C1 segment of cervical spinal cord (tissue), 14 donors: ENCODE measurements around the gene GALNT17.

Experiments
- DNase-seq, 14 donors: peaks; one replicate each; lab custom pipeline; 2025; lab: John Stamatoyannopoulos, UW

The GALNT17 gene

DNA sequence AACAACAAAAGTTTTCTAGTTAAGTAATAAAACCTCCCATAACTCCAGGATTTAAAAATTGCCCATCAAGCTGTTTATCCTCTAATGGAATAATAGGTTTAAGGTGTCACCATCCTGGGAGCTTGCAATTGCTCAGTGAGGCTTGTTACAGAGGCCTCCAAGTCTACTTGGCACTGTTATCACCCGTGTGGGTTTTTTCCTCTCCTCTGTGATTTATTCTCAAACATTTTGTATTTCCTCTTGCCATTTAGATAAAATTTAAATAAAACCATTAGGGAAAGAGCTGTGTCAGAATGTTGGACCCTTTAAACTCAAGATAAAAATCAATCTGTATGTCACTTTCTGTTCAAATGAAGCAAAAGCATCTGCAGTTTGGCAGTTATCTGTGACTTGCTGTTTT, 202.6 kb downstream of the GALNT17 start:
- peak in 1 of 14 donors; percentile 49 for DNase-seq

- DNase-seq = no peak
Observed at GRCh38 chr7:71338866-71339265, 206.9 kb downstream of the GALNT17 start.

GRCh38 chr7:71339924-71340323, 208.0 kb downstream of the GALNT17 start:
- DNase-seq = no peak

GRCh38 chr7:71342202-71342601, 210.3 kb downstream of the GALNT17 start:
- no peak for DNase-seq

GRCh38 chr7:71343039-71343438, 211.1 kb downstream of the GALNT17 start:
- no peak for DNase-seq

DNA sequence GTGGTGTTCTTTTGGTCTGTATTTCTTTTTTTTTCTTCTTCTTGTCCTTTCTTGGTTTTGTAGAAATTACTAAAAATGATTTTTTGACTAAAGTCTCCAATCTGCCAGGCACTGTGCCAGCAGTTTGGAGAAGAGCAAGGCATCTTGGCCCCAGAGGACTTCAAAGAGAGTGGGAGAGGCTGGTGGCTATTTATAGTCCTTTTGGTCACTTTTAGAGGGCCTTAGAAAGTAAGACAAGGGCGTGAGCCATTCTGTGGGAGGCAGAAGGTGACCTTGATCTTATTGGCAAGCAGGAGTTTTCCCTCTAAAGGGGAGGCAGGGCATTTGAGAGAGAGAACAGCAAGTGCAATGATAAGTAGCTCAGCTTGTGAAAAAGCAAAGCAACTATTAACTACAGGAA, 211.9 kb downstream of the GALNT17 start:
- DNase-seq = no peak

DNA sequence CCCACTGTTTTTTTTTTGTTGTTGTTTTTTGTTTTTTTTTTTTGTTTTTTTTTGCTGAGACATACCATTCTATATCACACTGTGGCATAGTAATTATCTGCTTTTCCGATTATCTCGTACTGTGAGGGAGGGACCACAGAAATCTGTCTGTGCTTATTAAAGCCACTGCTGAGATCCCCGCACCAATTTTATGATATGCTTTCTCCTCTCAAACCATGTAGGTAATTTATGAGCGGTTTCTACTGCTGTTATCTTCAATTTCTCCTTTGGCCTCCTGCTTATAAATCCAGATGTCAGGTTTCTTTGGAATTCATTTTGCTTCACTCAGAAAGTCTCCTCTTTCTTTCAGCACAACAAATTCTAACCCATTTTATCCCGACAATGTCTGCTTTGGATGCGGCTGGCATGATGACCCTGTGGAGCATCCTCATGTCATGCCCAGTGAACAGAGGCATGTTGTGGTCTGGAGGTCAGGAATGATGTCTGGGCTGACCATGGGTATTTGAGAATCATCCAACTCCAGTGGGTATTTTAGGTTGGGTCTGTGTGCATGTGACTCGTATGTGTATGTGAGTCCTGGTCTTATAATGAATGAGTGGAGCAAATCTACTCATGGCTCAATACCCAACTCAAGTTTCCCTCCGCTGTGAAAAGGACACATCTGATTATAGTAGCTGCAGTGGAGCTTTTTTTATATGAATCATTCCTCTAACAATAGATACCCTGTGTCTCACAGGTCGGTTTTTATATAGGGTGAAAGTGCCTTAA, 213.4 kb downstream of the GALNT17 start:
- DNase-seq = no peak

DNA sequence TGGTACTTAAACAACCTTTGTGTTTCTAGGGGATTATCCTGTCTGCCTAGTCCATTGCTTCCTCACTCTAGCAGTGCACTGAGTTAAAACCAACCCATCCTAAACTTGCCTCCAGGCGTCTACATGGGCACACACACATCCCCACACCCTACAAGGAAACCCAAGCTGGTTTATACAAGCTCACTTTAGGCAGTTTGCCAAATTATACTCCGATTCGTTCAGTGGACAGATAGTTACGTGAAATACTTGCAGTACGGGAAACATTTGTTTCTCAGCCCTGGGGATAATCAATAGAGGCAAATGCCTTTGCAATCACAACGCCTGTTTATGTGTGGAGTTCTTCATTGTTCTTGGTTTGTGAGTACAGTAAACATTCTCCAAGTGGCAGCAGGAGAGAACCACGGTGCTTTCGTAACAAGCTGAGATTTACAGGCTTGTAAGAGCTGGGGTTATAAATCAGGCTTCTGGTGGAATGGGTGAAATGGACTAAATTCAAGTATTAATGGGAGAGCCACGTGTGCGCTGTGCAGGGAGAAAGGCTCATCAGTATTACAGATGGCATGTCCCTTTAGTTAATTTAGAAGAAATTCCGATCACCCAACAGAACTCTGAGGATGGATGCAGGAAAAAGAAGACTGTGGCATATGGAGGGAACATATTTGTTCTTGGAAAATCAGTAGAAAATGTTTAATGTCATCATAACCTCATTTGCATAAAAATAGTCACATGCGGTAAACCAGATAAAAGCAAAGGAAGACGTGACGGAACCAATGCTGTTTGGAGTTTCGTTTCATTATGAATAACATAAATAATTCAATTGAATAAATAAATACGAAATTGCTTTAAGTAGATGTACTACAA, 217.1 kb downstream of the GALNT17 start:
- DNase-seq = peak in 1 of 14 donors; percentile 29

DNA sequence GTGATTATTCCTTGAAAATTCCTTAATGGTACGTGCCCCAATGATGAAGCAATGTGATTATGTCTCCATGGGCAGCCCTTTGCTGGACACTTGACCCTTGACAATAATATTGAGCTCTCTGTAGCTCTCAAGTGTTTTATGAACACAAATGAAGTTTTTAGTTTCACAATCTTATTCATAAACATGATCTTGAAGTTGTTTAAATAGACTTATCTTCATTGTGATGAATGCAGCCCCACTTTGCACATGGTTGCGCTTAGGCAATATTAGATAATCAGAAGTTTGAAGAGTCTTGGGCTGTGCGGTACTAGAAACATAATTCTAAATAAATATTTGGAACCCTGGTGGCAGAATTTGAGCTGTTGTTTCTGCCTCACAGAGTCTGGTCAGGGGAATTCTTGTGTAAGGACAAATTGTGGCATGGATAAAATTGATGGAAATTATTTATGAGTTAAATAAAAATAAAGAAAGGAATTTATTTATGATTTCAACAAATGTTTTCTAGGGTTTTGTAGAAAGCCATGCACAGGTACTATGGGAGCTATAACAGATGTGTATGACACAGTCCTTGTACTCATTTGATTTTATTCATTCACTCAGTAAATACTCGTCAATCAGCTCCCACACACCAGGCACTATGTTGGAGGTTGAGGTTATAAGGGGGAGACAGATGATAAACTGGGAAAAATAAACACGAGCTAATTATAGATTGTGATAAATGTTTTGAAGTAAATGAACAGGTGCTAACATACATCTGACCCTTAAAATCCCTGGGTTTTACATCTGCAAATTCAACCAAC, 217.9 kb downstream of the GALNT17 start:
- no peak for DNase-seq

- DNase-seq = no peak
Observed at GRCh38 chr7:71350680-71351079, 218.7 kb downstream of the GALNT17 start.

GRCh38 chr7:71354716-71355115, 222.8 kb downstream of the GALNT17 start:
- no peak for DNase-seq

- no peak for DNase-seq
Observed at GRCh38 chr7:71361451-71362032, 229.6 kb downstream of the GALNT17 start.

DNA sequence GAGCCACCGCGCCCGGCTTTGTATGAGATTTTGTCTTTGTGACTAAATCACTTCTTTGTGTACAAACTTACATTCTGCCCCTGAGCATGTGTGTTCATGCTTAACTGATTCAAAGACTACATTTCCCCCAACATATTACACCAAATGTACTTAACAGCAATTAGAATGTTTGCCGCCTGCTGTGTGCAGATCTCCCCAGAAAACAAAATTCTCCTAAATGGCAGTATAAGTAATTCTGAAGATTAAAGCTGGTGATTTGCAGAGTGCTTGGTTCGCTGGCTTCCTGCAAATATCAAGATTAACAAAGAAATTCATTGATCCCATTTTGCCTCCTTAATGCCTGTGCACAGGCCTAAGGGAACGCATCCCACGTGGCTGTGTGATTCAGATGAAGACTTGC, 230.3 kb downstream of the GALNT17 start:
- no peak for DNase-seq

- no peak for DNase-seq
Observed at GRCh38 chr7:71363223-71363622, 231.3 kb downstream of the GALNT17 start.

DNA sequence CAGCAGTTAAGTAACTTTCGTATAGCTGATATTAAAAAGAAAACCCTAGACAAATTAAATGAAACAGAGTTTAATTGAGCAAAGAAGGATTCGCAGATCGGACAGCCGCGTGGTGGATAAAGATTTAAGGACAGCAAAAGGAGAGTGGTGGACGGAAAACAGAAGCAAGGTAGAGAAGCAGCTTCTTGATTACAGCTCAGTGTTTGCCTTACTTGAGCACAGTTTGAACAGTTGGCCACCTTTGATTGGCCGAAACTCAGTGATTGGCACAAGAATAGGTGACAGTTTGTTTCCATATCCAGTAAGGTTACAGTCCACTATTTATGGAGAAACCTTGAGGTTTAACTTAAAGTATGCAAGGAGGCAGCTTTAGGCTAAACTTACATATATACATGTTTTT, 231.7 kb downstream of the GALNT17 start:
- no peak for DNase-seq

GRCh38 chr7:71364551-71364950, 232.6 kb downstream of the GALNT17 start:
- DNase-seq = no peak

DNA sequence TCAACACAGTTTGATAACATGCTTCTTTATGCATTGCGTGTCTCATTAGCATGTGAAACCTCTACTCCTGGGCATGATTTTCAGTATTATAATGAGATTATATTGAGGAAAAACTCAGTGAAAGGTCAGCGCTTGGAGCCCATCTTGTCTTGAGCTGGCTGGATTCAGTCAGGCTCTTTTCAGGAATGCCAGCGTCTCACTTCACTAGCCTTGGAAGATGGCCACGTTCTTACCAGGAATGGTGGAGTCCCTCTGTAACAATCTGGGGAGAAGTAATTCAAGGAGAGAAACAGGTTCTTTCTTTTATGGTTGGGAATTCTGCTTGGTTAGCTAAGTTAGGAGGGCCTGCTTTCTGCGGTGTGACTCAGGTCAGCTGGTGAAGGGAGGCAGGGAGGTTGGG, 241.0 kb downstream of the GALNT17 start:
- no peak for DNase-seq

DNA sequence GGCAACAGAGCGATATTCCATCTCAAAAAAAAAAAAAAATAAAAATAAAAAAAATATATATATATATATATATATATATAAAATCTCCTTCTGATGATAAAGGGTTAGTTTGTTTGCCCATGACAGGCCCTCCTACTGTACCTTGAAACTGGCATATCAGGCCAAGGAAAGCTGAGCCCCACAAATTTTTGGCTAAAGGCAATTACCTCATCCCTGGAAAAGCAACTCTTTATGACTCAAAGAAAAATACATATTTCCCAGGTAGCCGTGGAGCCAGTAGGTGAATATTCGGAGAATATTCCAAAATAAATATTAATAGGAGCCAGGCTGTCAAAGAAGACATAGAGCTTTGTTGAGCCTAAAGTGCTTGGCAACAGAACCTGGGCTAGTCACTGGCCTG, 245.1 kb downstream of the GALNT17 start:
- no peak for DNase-seq

DNA sequence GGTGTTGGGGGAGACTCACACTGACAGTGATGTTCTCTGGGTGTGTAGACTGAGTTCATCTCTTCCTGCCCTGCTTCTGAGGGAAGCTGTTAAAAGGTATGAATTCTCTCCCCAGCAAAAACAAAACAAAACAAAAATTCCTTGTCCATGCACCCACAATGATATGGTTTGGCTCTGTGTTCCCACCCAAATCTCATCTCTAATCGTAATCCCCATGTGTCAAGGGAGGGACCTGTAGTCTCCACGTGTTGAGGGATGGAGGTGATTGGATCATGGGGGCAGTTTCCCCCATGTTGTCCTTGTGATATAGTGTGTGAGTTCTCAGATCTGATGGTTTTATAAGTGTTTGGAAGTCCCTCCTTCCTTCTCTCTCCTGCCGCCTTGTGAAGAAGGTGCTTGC, 245.5 kb downstream of the GALNT17 start:
- DNase-seq = no peak

- DNase-seq = no peak
Observed at GRCh38 chr7:71384094-71384493, 252.2 kb downstream of the GALNT17 start.

DNA sequence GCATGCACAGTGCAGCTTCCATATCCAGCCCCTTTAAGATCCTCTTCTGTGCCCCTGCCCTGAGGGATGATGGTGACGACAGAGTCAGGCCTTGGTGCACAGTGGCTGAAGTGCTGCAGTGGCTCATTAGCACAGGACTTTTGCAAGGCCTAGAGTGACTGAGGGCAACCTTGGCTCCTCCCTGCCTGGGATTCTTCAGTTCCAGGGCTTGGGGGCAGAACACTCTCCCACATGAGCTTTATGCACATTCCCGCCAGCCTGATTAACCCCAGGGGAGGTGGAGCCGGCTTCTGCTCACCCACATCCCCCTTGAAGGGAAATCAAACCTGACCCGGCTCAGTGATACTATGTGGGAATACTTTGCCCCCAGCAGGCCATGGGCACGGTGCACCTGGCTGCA, 253.4 kb downstream of the GALNT17 start:
- no peak for DNase-seq
